Erythroblast (primary cell): ENCODE results near the gene ARG1.

Experiments
- GATA1 ChIP-seq: IDR thresholded peaks from 2 replicates; pipeline ENCODE4 v1.6.1; 2011; ENCODE audit warnings: low read depth, mild to moderate bottlenecking, control low read depth, low read length, moderate library complexity
- POLR2A ChIP-seq: IDR thresholded peaks from 2 replicates; pipeline ENCODE4 v1.6.1; 2011; ENCODE audit warnings: mild to moderate bottlenecking, low read length

GRCh38 chr6:131597446-131597845, 24.4 kb downstream of the ARG1 start:
- no peak for TF ChIP-seq POLR2A
- TF ChIP-seq GATA1 = no peak
